ENCODE results near the gene TMC6. TPM values are rescaled to one million over a fixed set of nuclear protein-coding genes. Genes with fewer than 3 reads are reported as not detected.

Gene TMC6
- total and polyA plus RNA-seq, 2 of the 13 experiments (the other 11 are each of a cell fraction or from before 2014, with no cell fraction given), result 48.4 to 99.1 TPM

GRCh38 chr17:78137392-78138203 lies 9.0 kb upstream of the TMC6 start (continued):
- TF ChIP-seq TP53 (CRISPR knock-in tag; conservative IDR thresholded peaks at IDR 0.05) (no peak), ZNF766 (CRISPR knock-in tag; IDR thresholded peaks at IDR 0.05; ENCODE audit: borderline replicate concordance) (no peak), EP300 (IDR thresholded peaks at IDR 0.05; ENCODE audit: low read depth in 2 of 2, low read length in 2 of 2) (no peak), EP300 (CRISPR knock-in tag; IDR thresholded peaks at IDR 0.05; ENCODE audit: borderline replicate concordance) (no peak), PHF5A (CRISPR knock-in tag; IDR thresholded peaks at IDR 0.05; ENCODE audit: low read depth, unreplicated experiment) (no peak), ARID5B (CRISPR knock-in tag; IDR thresholded peaks at IDR 0.05) (no peak), WIZ (CRISPR knock-in tag; IDR thresholded peaks at IDR 0.05) (no peak), ZSCAN29 (CRISPR knock-in tag; conservative IDR thresholded peaks at IDR 0.05) (no peak), ZBTB3 (CRISPR knock-in tag; IDR thresholded peaks at IDR 0.05; ENCODE audit: borderline replicate concordance, low read depth) (no peak), DPF2 (CRISPR knock-in tag; IDR thresholded peaks at IDR 0.05; ENCODE audit: borderline replicate concordance, low read depth) (no peak), HINFP (CRISPR knock-in tag; IDR thresholded peaks at IDR 0.05; ENCODE audit: low read depth) (no peak; the same call in 1 of the 2 replicates), TFDP1 (CRISPR knock-in tag; IDR thresholded peaks at IDR 0.05; ENCODE audit: borderline replicate concordance) (0 out of 2 replicates have a peak, but pooled peaks have one; percentile 23), NFE2 (CRISPR knock-in tag; IDR thresholded peaks at IDR 0.05) (no peak), TERF1 (CRISPR knock-in tag; IDR thresholded peaks at IDR 0.05) (no peak), GATA4 (IDR thresholded peaks at IDR 0.05; ENCODE audit: borderline replicate concordance, low read depth) (no peak), PRDM15 (CRISPR knock-in tag; IDR thresholded peaks at IDR 0.05) (no peak), SCMH1 (CRISPR knock-in tag; IDR thresholded peaks at IDR 0.05; ENCODE audit: borderline replicate concordance) (no peak)

All from HepG2 (cell line).